DMS53 (cell line): Measurements from ENCODE around the gene ACSL5.
"Not testable (repeated sequence)": the region's sequence is repeated elsewhere in the genome, so short reads cannot be mapped to it uniquely, and the experiment has no call there.

ENCODE experiments used
- DNase-seq: peaks from one replicate; lab custom pipeline; 2025; lab: John Stamatoyannopoulos, UW

Gene ACSL5

GRCh38 chr10:112375721-112376395 lies 1.9 kb downstream of the ACSL5 start:
- DNase-seq: peak; percentile 79

- DNase-seq: peak; percentile 45
These were observed 2.5 kb downstream of the ACSL5 start for GRCh38 chr10:112376396-112376790.

- not testable (repeated sequence) for DNase-seq
These were observed 3.2 kb downstream of the ACSL5 start for GRCh38 chr10:112377116-112377515.

GRCh38 chr10:112379635-112380296 lies 5.8 kb downstream of the ACSL5 start:
- no peak for DNase-seq

GRCh38 chr10:112382515-112383235 lies 8.8 kb downstream of the ACSL5 start:
- no peak for DNase-seq

- no peak for DNase-seq
These were observed 9.4 kb downstream of the ACSL5 start for GRCh38 chr10:112383325-112383724.

- no peak for DNase-seq
These were observed 10.2 kb downstream of the ACSL5 start for GRCh38 chr10:112384141-112384540.

- no peak for DNase-seq
These were observed 11.3 kb downstream of the ACSL5 start for GRCh38 chr10:112385201-112385600.

GRCh38 chr10:112388056-112388455 lies 14.1 kb downstream of the ACSL5 start:
- DNase-seq: not testable (repeated sequence)

GRCh38 chr10:112388548-112388947 lies 14.6 kb downstream of the ACSL5 start:
- no peak for DNase-seq

GRCh38 chr10:112389271-112389822 lies 15.4 kb downstream of the ACSL5 start:
- peak; percentile 93 for DNase-seq

GRCh38 chr10:112390125-112390703 lies 16.3 kb downstream of the ACSL5 start:
- no peak for DNase-seq

- DNase-seq: peak; percentile 23
These were observed 19.4 kb downstream of the ACSL5 start for GRCh38 chr10:112393341-112393740.

- no peak for DNase-seq
These were observed 19.9 kb downstream of the ACSL5 start for GRCh38 chr10:112393827-112394226.

GRCh38 chr10:112394475-112394875 lies 20.6 kb downstream of the ACSL5 start:
- DNase-seq: peak; percentile 96

- no peak for DNase-seq
These were observed 22.1 kb downstream of the ACSL5 start for GRCh38 chr10:112395809-112396530.

GRCh38 chr10:112397592-112397991 lies 23.7 kb downstream of the ACSL5 start:
- no peak for DNase-seq

GRCh38 chr10:112402917-112403316 lies 29.0 kb downstream of the ACSL5 start:
- no peak for DNase-seq

- no peak for DNase-seq
These were observed 30.7 kb downstream of the ACSL5 start for GRCh38 chr10:112404617-112405016.

- DNase-seq: not testable (repeated sequence)
These were observed 32.9 kb downstream of the ACSL5 start for GRCh38 chr10:112406806-112407205.

GRCh38 chr10:112407696-112408095 lies 33.8 kb downstream of the ACSL5 start:
- DNase-seq: no peak

GRCh38 chr10:112409299-112409698 lies 35.4 kb downstream of the ACSL5 start:
- DNase-seq: no peak
